ENCODE measurements around the gene IRF2.

IRF2 gene

GRCh38 chr4:184450045-184450444 lies 24.3 kb downstream of the IRF2 start:
- FAIRE-seq, result no peak

- FAIRE-seq, result no peak
Observed at GRCh38 chr4:184448821-184449220, 25.5 kb downstream of the IRF2 start.

GRCh38 chr4:184448141-184448540 lies 26.2 kb downstream of the IRF2 start:
- no peak for FAIRE-seq

- no peak for FAIRE-seq
Observed at GRCh38 chr4:184447664-184448063, 26.7 kb downstream of the IRF2 start.

GRCh38 chr4:184446132-184446658 lies 28.2 kb downstream of the IRF2 start:
- no peak for FAIRE-seq

- FAIRE-seq, result no peak
Observed at GRCh38 chr4:184444953-184445309, 29.4 kb downstream of the IRF2 start.

DNA sequence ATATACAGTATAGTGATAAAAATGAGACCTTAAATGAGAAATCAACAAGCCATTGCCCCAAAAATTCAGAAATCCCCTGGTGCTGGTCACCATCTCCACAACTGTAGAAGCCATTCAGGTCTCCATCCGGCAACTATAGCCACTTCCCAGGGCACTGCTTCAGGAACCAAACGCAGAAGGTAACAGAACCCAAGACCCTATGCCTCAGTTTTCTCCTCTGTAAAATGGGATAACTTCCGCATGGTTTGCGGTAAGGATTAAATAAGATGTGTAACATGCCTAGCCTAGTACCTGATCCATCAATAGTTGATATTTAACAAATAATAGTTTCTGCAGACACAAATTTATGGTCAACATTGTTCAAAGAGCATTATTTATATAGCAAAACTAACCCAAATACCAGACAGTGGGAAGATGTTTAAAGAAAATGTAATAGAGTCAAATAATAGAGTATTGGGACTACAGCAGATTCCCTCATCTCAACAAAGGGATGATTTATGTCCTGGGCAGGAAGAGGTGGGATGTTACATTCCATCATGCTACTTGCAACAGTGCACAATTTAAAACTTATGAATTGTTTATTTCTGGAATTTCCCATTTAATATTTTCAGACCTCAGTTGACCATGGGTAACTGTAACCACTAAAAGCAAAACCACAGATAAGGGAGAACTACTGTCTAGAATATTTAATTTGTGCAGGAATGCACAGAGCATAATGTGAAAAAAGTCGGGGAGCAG lies 30.0 kb downstream of the IRF2 start:
- FAIRE-seq, result no peak

DNA sequence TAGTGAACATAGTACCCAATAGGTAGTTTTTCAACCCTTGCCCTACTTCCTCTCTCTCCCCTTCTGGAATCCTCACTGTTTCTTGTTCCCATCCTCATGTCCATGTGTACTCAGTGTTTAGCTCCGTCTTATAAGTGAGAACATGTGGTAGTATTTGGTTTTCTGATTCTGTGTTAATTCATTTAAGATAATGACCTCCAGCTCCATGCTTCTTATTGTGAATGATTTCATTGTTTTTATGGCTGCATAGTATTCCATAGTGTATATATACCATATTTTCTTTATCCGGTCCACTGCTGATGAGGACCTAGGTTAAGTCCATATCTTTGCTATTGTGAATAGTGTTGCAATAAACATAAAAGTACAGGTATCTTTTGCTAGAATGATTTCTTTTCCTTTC lies 31.0 kb downstream of the IRF2 start:
- FAIRE-seq, result no peak

- FAIRE-seq, result no peak
Observed at GRCh38 chr4:184442314-184442635, 32.1 kb downstream of the IRF2 start.

- FAIRE-seq, result no peak
Observed at GRCh38 chr4:184441461-184442313, 32.7 kb downstream of the IRF2 start.

DNA sequence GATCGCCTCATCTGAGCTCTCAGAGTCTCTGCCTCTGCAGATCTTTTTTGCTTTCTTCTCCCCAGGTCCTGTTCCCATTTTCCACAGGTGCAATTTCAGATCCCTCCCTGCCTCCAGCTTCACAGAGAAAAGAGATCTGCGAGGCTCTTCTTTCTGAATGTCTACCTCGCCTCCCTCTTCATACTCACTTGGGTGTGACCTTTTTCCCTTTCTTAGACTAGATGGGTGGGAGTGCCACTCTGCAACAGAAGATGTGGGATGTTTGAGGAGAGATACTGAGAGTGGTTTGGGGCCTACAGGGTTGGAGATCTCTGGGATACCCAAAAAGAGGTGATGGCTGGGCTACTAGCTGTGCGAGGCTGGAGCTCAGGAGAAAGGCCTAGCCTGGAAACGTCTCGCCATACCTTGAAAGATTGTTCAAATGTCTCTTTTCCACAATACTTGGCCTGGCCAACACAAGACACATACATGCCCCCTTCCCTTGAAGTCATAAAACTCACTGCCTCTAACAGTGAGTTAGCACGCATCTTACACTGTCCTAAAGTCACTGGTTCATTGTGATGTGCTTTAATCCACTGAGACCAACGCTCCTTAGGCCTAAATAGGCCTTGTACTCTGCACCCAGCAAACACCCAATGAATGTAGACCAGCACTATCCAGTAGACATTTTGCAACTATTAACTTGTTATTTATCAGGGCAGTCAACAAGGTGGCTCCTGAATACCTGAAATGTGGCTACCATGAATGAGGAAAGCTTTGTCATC lies 33.6 kb downstream of the IRF2 start:
- FAIRE-seq, result no peak

DNA sequence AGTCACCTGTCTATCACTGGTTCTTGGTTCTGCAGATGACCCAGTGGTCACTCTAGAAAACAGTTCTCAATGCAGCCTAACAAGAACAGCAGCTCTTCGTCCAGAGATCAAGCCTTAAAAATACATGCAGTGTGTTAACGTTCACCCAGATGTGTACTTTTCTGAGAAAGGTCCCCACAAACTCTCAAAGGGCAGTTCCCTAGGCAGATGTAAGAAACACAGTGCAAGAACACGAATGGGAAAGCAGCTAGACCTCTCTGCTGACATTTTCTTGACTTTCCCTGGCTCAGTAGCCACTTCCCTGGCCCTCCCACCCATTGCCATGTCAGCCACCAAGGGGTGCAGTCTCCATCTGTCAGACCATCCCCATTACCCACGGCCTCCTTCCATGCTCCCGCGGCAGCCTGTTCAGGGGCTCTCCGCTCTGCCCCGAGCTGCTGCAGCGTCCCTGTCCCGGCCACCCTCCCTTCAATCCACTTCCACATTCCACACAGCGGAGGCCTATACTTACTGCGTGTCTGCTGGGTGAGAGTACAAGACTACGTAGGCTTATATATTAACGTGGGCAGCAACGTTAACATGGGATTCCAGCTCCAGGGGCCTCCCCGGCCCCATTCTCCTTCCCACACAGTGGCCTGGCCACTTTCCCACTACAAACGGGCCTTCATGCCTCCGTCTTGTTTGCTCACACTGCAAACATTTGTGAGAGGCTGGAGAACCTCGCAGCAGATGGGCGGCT lies 34.3 kb downstream of the IRF2 start:
- no peak for FAIRE-seq

DNA sequence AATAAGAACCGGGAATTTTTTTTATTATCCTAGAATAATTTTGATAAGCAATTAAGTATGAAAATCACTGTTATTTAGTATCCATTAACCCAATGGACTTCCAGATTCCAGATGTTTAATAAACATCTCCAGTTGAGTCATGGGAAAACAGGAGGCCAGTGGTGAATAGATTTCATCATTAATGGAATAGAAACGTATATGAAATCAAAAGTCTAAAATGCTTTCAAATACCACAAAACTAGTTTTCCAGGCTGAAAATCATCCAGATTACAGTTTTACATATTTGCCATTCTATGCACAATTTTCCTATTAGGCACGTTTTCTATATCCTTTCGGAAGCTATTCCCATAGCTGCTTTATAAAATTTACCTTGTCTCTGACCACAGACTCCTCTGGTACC lies 35.0 kb downstream of the IRF2 start:
- FAIRE-seq, result no peak

- no peak for FAIRE-seq
Observed at GRCh38 chr4:184438375-184438774, 36.0 kb downstream of the IRF2 start.

GRCh38 chr4:184437565-184438265 lies 36.6 kb downstream of the IRF2 start:
- no peak for FAIRE-seq

DNA sequence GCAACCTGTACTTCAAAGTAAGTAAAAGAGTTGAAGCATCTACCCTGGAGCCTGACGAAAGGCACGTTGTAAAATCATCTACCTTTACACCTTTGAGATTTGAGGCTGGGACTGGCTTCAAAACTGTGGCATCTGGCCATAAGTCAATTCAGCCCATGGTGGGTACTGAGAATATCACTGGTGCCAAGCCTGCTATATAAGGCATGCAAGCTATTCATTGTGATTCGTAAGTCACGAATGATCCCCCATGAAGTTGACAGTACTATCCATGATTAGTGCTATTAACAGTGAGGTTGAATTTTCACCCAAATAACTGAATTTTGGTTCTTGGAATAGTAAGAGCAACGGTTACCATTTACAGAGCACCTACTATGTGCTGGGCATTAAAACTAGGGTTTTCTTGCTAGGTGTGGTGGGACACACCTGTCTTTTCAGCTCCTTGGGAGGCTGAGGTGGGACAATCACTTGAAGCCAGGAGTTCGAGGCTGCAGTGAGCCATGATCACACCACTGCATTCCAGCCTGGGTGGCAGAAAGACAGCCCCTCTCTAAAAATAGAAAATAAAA lies 39.8 kb downstream of the IRF2 start:
- no peak for FAIRE-seq

- FAIRE-seq, result no peak
Observed at GRCh38 chr4:184434021-184434420, 40.3 kb downstream of the IRF2 start.

GRCh38 chr4:184433258-184433892 lies 41.0 kb downstream of the IRF2 start:
- FAIRE-seq, result no peak

GRCh38 chr4:184432127-184432922 lies 42.0 kb downstream of the IRF2 start:
- FAIRE-seq, result no peak

- FAIRE-seq, result no peak
Observed at GRCh38 chr4:184430163-184430562, 44.2 kb downstream of the IRF2 start.
